HCT116 (cell line): ENCODE results near the gene ANO2. TPM values are rescaled to one million over a fixed set of nuclear protein-coding genes. Genes with fewer than 3 reads are reported as not detected.

Source experiments
- ATAC-seq: fragments of 200-7000 bp; cut with Tn5 transposase; 2 replicates; pipeline ENCODE4 v1.9.1; 2020; ENCODE audit warnings: mild to moderate bottlenecking, moderate library complexity
- BruUV-seq: library from RNA; stranded (reverse); fragments of 400-500 nt; replicated peaks from 2 replicates; lab custom pipeline; 2021; lab: Mats Ljungman, UMichigan
- CTCF ChIA-PET: fragments of 300-600 bp; sonication (Branson Sonifier 250); formaldehyde crosslinking; loops from one replicate; lab custom pipeline; 2021; ENCODE audit warnings: antibody characterized with exemption; lab: Charles Lee
- POLR2A ChIA-PET: fragments of 300-600, 350-600 bp; sonication (Branson Sonifier 250); formaldehyde crosslinking; loops from one replicate; lab custom pipeline; 2021; ENCODE audit warnings: antibody characterized with exemption; lab: Charles Lee
- RAD21 ChIA-PET, 2 experiments: fragments of 300-600 bp; sonication (Branson Sonifier 250); formaldehyde crosslinking; loops; one replicate each; lab custom pipeline; 2023; ENCODE audit warnings: low total read pairs in 2 of 2; ENCODE audit not compliant: uncharacterized antibody in 2 of 2, unreplicated experiment in 2 of 2, low non-redundant PET in 1 of 2; lab: Charles Lee
- DNase-seq: peaks from one replicate; pipeline ENCODE4 v3.0.0-alpha.2; 2010; ENCODE audit warnings: low read depth, low spot score
- H2AFZ ChIP-seq: fragments of 200-600 bp; shearing (Covaris generic), sonication (generic); 2 replicates; pipeline ENCODE4 v1.6.1; 2017; ENCODE audit warnings: low read depth, mixed run types, mixed read lengths, antibody characterized with exemption, low read length; ENCODE audit not compliant: poor library complexity, severe bottlenecking
- H3K27ac ChIP-seq: 2 replicates; pipeline ENCODE4 v1.5.1; 2012; ENCODE audit warnings: low read depth, low read length
- H3K27me3 ChIP-seq: fragments of 200-600 bp; sonication (generic); 2 replicates; pipeline ENCODE4 v1.6.1; 2016; ENCODE audit warnings: mixed run types, low read length, mixed read lengths; ENCODE audit not compliant: insufficient read depth
- H3K36me3 ChIP-seq, 2 experiments: fragments of 200-500 bp in 1 of 2; fragments of 200-600 bp in 1 of 2; sonication (Bioruptor generic) in 1 of 2; sonication (generic) in 1 of 2; 2 replicates each; pipeline versions ENCODE4 v1.5.1 to v1.6.1; 2014 to 2016; ENCODE audit warnings: low read length in 2 of 2, inconsistent platforms in 1 of 2, mixed read lengths in 1 of 2, mixed run types in 1 of 2; ENCODE audit not compliant: insufficient read depth in 2 of 2, control insufficient read depth in 1 of 2
- H3K4me1 ChIP-seq, 2 experiments: fragments of 200-600 bp in 1 of 2; sonication (generic) in 1 of 2; 2 replicates each; pipeline versions ENCODE4 v1.5.1 to v1.6.1; 2012 to 2017; ENCODE audit warnings: low read length in 2 of 2, inconsistent platforms in 1 of 2, mild to moderate bottlenecking in 1 of 2, mixed read lengths in 1 of 2, mixed run types in 1 of 2, moderate library complexity in 1 of 2; ENCODE audit not compliant: insufficient read depth in 2 of 2, control insufficient read depth in 1 of 2
- H3K4me2 ChIP-seq: fragments of 200-600 bp; sonication (generic); 2 replicates; pipeline ENCODE4 v1.6.1; 2017; ENCODE audit warnings: mixed run types, low read length, mixed read lengths
- H3K4me3 ChIP-seq, 2 experiments: fragments of 200-600 bp in 1 of 2; sonication (generic) in 1 of 2; replicated peaks in 1 of 2; 2 replicates each; pipeline ENCODE4 v1.5.1; 2011 to 2016; ENCODE audit warnings: low read length in 2 of 2, control low read depth in 1 of 2, low read depth in 1 of 2, mild to moderate bottlenecking in 1 of 2, mixed read lengths in 1 of 2, mixed run types in 1 of 2
- H3K79me2 ChIP-seq: fragments of 200-600 bp; sonication (generic); 2 replicates; pipeline ENCODE4 v1.6.1; 2017; ENCODE audit warnings: mild to moderate bottlenecking, mixed run types, low read length, moderate library complexity, mixed read lengths; ENCODE audit not compliant: insufficient read depth
- H3K9ac ChIP-seq: fragments of 200-600 bp; sonication (generic); 2 replicates; pipeline ENCODE4 v1.6.1; 2016; ENCODE audit warnings: low read length, mixed read lengths
- H3K9me2 ChIP-seq: fragments of 200-600 bp; sonication (generic), shearing (Covaris generic); 2 replicates; pipeline ENCODE4 v1.6.1; 2017; ENCODE audit warnings: mixed run types, mild to moderate bottlenecking, moderate library complexity; ENCODE audit not compliant: insufficient read depth
- H3K9me3 ChIP-seq, 2 experiments: fragments of 200-500 bp in 1 of 2; fragments of 200-600 bp in 1 of 2; sonication (Bioruptor generic) in 1 of 2; sonication (generic) in 1 of 2; 2 replicates each; pipeline ENCODE4 v1.6.1; 2014 to 2017; ENCODE audit warnings: low read length in 2 of 2, mixed read lengths in 2 of 2, inconsistent platforms in 1 of 2, low read depth in 1 of 2, mild to moderate bottlenecking in 1 of 2, mixed run types in 1 of 2, moderate library complexity in 1 of 2; ENCODE audit not compliant: control insufficient read depth in 1 of 2, insufficient read depth in 1 of 2
- H4K20me1 ChIP-seq: fragments of 200-600 bp; sonication (generic), shearing (Covaris generic); 2 replicates; pipeline ENCODE4 v1.6.1; 2017; ENCODE audit warnings: mixed run types, mild to moderate bottlenecking, moderate library complexity; ENCODE audit not compliant: insufficient read depth
- CBX3 ChIP-seq: IDR thresholded peaks from 2 replicates; pipeline ENCODE4 v1.6.1; 2012; ENCODE audit warnings: low read depth
- CEBPB ChIP-seq: IDR thresholded peaks from 2 replicates; pipeline ENCODE4 v1.6.1; 2012; ENCODE audit warnings: low read depth
- CTCF ChIP-seq, 3 experiments: fragments of 200-600 bp in 1 of 3; sonication (generic) in 1 of 3; IDR thresholded peaks in 2 of 3; conservative IDR thresholded peaks in 1 of 3; 2 replicates each; pipeline ENCODE4 v1.5.1; 2012 to 2017; ENCODE audit warnings: low read depth in 2 of 3, low read length in 2 of 3, antibody characterized with exemption in 1 of 3, borderline replicate concordance in 1 of 3, control low read depth in 1 of 3, mild to moderate bottlenecking in 1 of 3, mixed read lengths in 1 of 3, mixed run types in 1 of 3, moderate library complexity in 1 of 3; ENCODE audit not compliant: insufficient read depth in 1 of 3
- EGR1 ChIP-seq: IDR thresholded peaks from 2 replicates; pipeline ENCODE4 v1.6.1; 2012; ENCODE audit warnings: low read depth
- ELF1 ChIP-seq: IDR thresholded peaks from 2 replicates; pipeline ENCODE4 v1.6.1; 2012; ENCODE audit warnings: low read depth, borderline replicate concordance
- EZH2 ChIP-seq: fragments of 200-600 bp; sonication (generic); IDR thresholded peaks from 2 replicates; pipeline ENCODE4 v1.6.1; 2017; ENCODE audit warnings: antibody characterized with exemption, mixed run types
- FOSL1 ChIP-seq: IDR thresholded peaks from 2 replicates; pipeline ENCODE4 v1.6.1; 2012; ENCODE audit warnings: low read depth
- JUND ChIP-seq: IDR thresholded peaks from 2 replicates; pipeline ENCODE4 v1.6.1; 2012
- POLR2A ChIP-seq: IDR thresholded peaks from 2 replicates; pipeline ENCODE4 v1.7.0; 2011; ENCODE audit warnings: borderline replicate concordance; ENCODE audit not compliant: insufficient read depth, insufficient read length; ENCODE audit errors: extremely low read depth
- RAD21 ChIP-seq: IDR thresholded peaks from 2 replicates; pipeline ENCODE4 v1.6.1; 2012; ENCODE audit warnings: low read depth, mild to moderate bottlenecking
- REST ChIP-seq: IDR thresholded peaks from 2 replicates; pipeline ENCODE4 v1.6.1; 2012; ENCODE audit warnings: low read depth
- SP1 ChIP-seq: IDR thresholded peaks from 2 replicates; pipeline ENCODE4 v1.6.1; 2012; ENCODE audit warnings: low read depth
- SRF ChIP-seq: IDR thresholded peaks from 2 replicates; pipeline ENCODE4 v1.6.1; 2012; ENCODE audit warnings: low read depth
- TCF7L2 ChIP-seq: IDR thresholded peaks from 2 replicates; pipeline ENCODE4 v1.7.0; 2011; ENCODE audit warnings: borderline replicate concordance, inconsistent platforms; ENCODE audit not compliant: insufficient read depth, insufficient read length; ENCODE audit errors: extremely low read depth
- YY1 ChIP-seq: IDR thresholded peaks from 2 replicates; pipeline ENCODE4 v1.6.1; 2011; ENCODE audit warnings: low read length, low read depth, moderate library complexity, mild to moderate bottlenecking; ENCODE audit not compliant: insufficient replicate concordance; ENCODE audit errors: extremely low read depth
- ZBTB33 ChIP-seq: IDR thresholded peaks from 2 replicates; pipeline ENCODE4 v1.6.1; 2011; ENCODE audit warnings: mild to moderate bottlenecking, low read length, moderate library complexity; ENCODE audit not compliant: insufficient replicate concordance; ENCODE audit errors: extremely low read depth
- ZFX ChIP-seq: fragments of 450-650 bp; IDR thresholded peaks from 2 replicates; pipeline ENCODE4 v1.6.1; 2017
- ZNF274 ChIP-seq: fragments of 200-500 bp; sonication (Bioruptor generic); IDR thresholded peaks from 2 replicates; pipeline ENCODE4 v1.6.1; 2014; ENCODE audit warnings: mild to moderate bottlenecking, low read depth, low read length, inconsistent platforms
- intact Hi-C: fragments of 100-400 bp; cut with micrococcal nuclease; formaldehyde crosslinking; loops from 2 replicates; pipeline ENCODE4 v1.10.0; 2022
- total RNA-seq: library from RNA; stranded (reverse); gene quantifications from one replicate; pipeline ENCODE4 v1.2.1, GENCODE V29; 2021; ENCODE audit not compliant: unreplicated experiment
- TF ChIP-seq, protein P1 (sequence below): IDR thresholded peaks from 2 replicates; pipeline ENCODE4 v1.6.1; 2012
- TF ChIP-seq, protein P2 (sequence below): IDR thresholded peaks from 2 replicates; pipeline ENCODE4 v1.6.1; 2012

The ANO2 gene
- total RNA-seq, 1 experiment from 2014 or later, result not detected

- BruUV-seq, result no TSS peak
- no peak for ATAC-seq
These were observed 228.1 kb downstream of the ANO2 start for GRCh38 chr12:5716976-5717375.

More at GRCh38 chr12:5716976-5717375, 228.1 kb downstream of the ANO2 start:
- Histone ChIP-seq H3K9me2 (no peaks in the 10 kb centered on the region), H3K27ac (no peak overlapping the region), H3K4me1 (no peaks in the 10 kb centered on the region), H3K4me2 (no peak overlapping the region), H3K79me2 (no peaks in the 10 kb centered on the region), H3K9ac (no peak overlapping the region), H2AFZ (no peak overlapping the region), H3K36me3 (no peaks in the 10 kb centered on the region), H4K20me1 (no peaks in the 10 kb centered on the region), H3K9me3 (no peaks in the 10 kb centered on the region), H3K27me3 (peaks cover 44% of the 10 kb centered on the region), H3K4me3 (no peak overlapping the region)
- POLR2A ChIA-PET, result no interaction called here
- RAD21 ChIA-PET, result no interaction called here
- CTCF ChIA-PET, result no interaction called here
- no peak for DNase-seq
- intact Hi-C loops, result no loop called here
- TF ChIP-seq TCF7L2 (no peak), ZNF274 (no peak), JUND (no peak), ZFX (no peak), CEBPB (no peak), ELF1 (no peak), FOSL1 (no peak), ZBTB33 (no peak), EGR1 (no peak), YY1 (no peak), CBX3 (no peak), REST (no peak), EZH2 (no peak), CTCF (IDR thresholded peaks at IDR 0.05 in 2 of 3, conservative IDR thresholded peaks at IDR 0.05 in 1 of 3; ENCODE audit: borderline replicate concordance in 1 of 3, insufficient read depth in 1 of 3, low read depth in 2 of 3, low read length in 2 of 3) (no peak), SRF (no peak), POLR2A (no peak), RAD21 (no peak), SP1 (no peak)
- TF ChIP-seq, protein P1, sequence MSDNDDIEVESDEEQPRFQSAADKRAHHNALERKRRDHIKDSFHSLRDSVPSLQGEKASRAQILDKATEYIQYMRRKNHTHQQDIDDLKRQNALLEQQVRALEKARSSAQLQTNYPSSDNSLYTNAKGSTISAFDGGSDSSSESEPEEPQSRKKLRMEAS, result no peak
- TF ChIP-seq, protein P2, sequence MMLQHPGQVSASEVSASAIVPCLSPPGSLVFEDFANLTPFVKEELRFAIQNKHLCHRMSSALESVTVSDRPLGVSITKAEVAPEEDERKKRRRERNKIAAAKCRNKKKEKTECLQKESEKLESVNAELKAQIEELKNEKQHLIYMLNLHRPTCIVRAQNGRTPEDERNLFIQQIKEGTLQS, result no peak
